ENCODE data around the gene TRIM59. TPM values are rescaled to one million over a fixed set of nuclear protein-coding genes. Genes with fewer than 3 reads are reported as not detected.
"Not testable (repeated sequence)": the region's sequence is repeated elsewhere in the genome, so short reads cannot be mapped to it uniquely, and the experiment has no call there.

The TRIM59 gene
- total and polyA plus RNA-seq, 9 of the 15 experiments (the other 6 are each of a cell fraction or from before 2014, with no cell fraction given): 16.8 to 101 (median 34.8) TPM

DNA sequence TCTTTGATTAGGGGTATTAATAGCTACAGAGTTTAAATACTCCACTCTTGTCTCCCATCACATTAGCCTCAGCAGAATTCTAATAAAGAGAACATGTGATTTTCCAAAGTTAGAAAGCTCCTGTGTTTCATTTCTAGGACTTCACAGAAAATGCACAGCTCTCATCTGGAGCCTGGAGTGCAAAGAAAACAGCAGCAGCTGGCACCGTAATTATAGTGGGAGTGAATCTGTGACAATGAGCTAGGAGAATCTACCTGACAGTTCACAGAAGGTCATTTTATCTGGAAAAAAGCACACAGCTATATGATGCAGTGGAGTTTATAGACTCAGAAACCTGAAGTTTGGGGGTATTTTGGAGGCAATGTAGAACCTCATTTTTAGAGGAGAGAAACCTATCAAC is 5.4 kb upstream of the TRIM59 start (continued):
- TF ChIP-seq FOXK1 (CRISPR knock-in tag; IDR thresholded peaks at IDR 0.05; ENCODE audit: borderline replicate concordance) (no peak), HDAC8 (tag; IDR thresholded peaks at IDR 0.05) (no peak)
- TF ChIP-seq, protein P1, sequence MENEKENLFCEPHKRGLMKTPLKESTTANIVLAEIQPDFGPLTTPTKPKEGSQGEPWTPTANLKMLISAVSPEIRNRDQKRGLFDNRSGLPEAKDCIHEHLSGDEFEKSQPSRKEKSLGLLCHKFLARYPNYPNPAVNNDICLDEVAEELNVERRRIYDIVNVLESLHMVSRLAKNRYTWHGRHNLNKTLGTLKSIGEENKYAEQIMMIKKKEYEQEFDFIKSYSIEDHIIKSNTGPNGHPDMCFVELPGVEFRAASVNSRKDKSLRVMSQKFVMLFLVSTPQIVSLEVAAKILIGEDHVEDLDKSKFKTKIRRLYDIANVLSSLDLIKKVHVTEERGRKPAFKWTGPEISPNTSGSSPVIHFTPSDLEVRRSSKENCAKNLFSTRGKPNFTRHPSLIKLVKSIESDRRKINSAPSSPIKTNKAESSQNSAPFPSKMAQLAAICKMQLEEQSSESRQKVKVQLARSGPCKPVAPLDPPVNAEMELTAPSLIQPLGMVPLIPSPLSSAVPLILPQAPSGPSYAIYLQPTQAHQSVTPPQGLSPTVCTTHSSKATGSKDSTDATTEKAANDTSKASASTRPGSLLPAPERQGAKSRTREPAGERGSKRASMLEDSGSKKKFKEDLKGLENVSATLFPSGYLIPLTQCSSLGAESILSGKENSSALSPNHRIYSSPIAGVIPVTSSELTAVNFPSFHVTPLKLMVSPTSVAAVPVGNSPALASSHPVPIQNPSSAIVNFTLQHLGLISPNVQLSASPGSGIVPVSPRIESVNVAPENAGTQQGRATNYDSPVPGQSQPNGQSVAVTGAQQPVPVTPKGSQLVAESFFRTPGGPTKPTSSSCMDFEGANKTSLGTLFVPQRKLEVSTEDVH (IDR thresholded peaks at IDR 0.05; ENCODE audit: low read depth, partially characterized antibody): no peak
- TF ChIP-seq, protein P2, sequence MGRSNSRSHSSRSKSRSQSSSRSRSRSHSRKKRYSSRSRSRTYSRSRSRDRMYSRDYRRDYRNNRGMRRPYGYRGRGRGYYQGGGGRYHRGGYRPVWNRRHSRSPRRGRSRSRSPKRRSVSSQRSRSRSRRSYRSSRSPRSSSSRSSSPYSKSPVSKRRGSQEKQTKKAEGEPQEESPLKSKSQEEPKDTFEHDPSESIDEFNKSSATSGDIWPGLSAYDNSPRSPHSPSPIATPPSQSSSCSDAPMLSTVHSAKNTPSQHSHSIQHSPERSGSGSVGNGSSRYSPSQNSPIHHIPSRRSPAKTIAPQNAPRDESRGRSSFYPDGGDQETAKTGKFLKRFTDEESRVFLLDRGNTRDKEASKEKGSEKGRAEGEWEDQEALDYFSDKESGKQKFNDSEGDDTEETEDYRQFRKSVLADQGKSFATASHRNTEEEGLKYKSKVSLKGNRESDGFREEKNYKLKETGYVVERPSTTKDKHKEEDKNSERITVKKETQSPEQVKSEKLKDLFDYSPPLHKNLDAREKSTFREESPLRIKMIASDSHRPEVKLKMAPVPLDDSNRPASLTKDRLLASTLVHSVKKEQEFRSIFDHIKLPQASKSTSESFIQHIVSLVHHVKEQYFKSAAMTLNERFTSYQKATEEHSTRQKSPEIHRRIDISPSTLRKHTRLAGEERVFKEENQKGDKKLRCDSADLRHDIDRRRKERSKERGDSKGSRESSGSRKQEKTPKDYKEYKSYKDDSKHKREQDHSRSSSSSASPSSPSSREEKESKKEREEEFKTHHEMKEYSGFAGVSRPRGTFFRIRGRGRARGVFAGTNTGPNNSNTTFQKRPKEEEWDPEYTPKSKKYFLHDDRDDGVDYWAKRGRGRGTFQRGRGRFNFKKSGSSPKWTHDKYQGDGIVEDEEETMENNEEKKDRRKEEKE (IDR thresholded peaks at IDR 0.05; ENCODE audit: borderline replicate concordance in 1 of 2, control insufficient read depth in 1 of 2, low read depth in 2 of 2, low read length in 1 of 2): no peak
- TF ChIP-seq, protein P3, sequence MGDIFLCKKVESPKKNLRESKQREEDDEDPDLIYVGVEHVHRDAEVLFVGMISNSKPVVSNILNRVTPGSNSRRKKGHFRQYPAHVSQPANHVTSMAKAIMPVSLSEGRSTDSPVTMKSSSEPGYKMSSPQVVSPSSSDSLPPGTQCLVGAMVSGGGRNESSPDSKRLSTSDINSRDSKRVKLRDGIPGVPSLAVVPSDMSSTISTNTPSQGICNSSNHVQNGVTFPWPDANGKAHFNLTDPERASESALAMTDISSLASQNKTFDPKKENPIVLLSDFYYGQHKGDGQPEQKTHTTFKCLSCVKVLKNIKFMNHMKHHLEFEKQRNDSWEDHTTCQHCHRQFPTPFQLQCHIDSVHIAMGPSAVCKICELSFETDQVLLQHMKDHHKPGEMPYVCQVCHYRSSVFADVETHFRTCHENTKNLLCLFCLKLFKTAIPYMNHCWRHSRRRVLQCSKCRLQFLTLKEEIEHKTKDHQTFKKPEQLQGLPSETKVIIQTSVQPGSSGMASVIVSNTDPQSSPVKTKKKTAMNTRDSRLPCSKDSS (IDR thresholded peaks at IDR 0.05; ENCODE audit: low read depth, partially characterized antibody): no peak

DNA sequence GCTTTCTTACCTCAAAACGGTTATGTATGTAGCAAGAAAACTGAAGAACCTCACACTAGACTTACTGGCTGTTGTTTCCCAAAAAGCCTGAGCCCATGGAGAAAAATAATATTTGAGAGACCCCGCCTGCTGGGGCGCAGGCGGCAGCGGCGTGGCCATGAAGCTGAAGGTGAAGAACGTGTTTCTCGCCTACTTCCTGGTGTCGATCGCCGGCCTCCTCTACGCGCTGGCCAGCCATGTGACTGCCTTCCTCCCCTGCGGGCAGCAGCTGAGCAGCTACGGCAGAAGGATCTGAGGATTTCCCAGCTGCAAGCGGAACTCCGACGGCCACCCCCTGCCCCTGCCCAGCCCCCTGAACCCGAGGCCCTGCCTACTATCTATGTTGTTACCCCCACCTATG is 2.7 kb upstream of the TRIM59 start:
- WGBS (ENCODE audit: insufficient coverage, low coverage, missing lambda C conversion rate): 93% methylated on average over 15 of the region's 19 CpGs
- CTCF ChIA-PET (ENCODE audit: low intra/inter-chr PET ratio): not testable (repeated sequence)
- POLR2A ChIA-PET: interaction anchor here (2.1 to 5.2 kb wide), 4 partner anchors 8 to 50 kb away, joined by 6 to 51 read pairs (median 29); no protein-coding TSS in a partner anchor

More for the DNA sequence above, 2.7 kb upstream of the TRIM59 start:
- H3K4me2 ChIP-seq (ENCODE audit: insufficient read depth, low read length); H3K27me3 ChIP-seq (ENCODE audit: control insufficient read depth in 2 of 2, insufficient read depth in 2 of 2, low read length in 2 of 2); H3K4me3 ChIP-seq; intact Hi-C loops (cut with micrococcal nuclease); H3K9me3 ChIP-seq (replicated peaks; ENCODE audit: control insufficient read depth, insufficient read depth, low read depth, low read length); H3K36me3 ChIP-seq (ENCODE audit: control insufficient read depth, insufficient read depth, low read length); BruUV-seq (replicated peaks); DNase-seq (ENCODE audit: extremely low read depth in 1 of 4, low spot score in 3 of 4); ATAC-seq; H3K9me1 ChIP-seq (ENCODE audit: control insufficient read depth, insufficient read depth, low read length); FAIRE-seq; H4K20me1 ChIP-seq (replicated peaks; ENCODE audit: control insufficient read depth, insufficient read depth, low read length): not testable (repeated sequence)
- Histone ChIP-seq H3K4me1 (replicated peaks in 1 of 2; ENCODE audit: control insufficient read depth in 2 of 2, insufficient read depth in 2 of 2, low read length in 2 of 2) (peaks cover 12 to 30% of the 10 kb centered on the region in 2 experiments), H3K27ac (ENCODE audit: extremely low read depth, low read depth, low read length) (peak overlapping the region; percentile 98; the same call in 1 of the 3 replicates), H3K9ac (ENCODE audit: insufficient read depth in 1 of 2, low read depth in 2 of 2, low read length in 2 of 2) (0 out of 4 replicates have a peak overlapping the region, but pooled peaks of 1 of the 2 experiments have one; percentile 10), H2AFZ (ENCODE audit: low read depth, low read length) (peak overlapping the region; percentile 61; the same call in 1 of the 2 replicates), H3K79me2 (ENCODE audit: control insufficient read depth, insufficient read depth, low read length) (peaks cover 33% of the 10 kb centered on the region)
- in situ Hi-C loops (cut with MboI): loop anchor here (25.0 kb wide), 1 partner anchor 565 kb away; no protein-coding TSS in a partner anchor
